Stimulated activated CD8-positive, alpha-beta memory T cell treated with anti-CD3 and anti-CD28 coated beads, Interleukin-7, amount 100 ng/mL, for 48 hours (primary cell): ENCODE results near the gene F11.
"Not testable (repeated sequence)": the region's sequence is repeated elsewhere in the genome, so short reads cannot be mapped to it uniquely, and the experiment has no call there.

Experiments used
- DNase-seq, 2 donors: peaks; one replicate each; pipeline ENCODE4 v3.0.0-alpha.2; 2020; ENCODE audit warnings: low read depth in 1 of 2; ENCODE audit errors: extremely low read depth in 1 of 2

F11 gene

GRCh38 chr4:186249785-186250754, 15.9 kb upstream of the F11 start:
- DNase-seq = no peak

GRCh38 chr4:186250760-186251159, 15.2 kb upstream of the F11 start:
- no peak for DNase-seq

- DNase-seq = no peak
Measured at GRCh38 chr4:186255122-186255521, 10.9 kb upstream of the F11 start.

DNA sequence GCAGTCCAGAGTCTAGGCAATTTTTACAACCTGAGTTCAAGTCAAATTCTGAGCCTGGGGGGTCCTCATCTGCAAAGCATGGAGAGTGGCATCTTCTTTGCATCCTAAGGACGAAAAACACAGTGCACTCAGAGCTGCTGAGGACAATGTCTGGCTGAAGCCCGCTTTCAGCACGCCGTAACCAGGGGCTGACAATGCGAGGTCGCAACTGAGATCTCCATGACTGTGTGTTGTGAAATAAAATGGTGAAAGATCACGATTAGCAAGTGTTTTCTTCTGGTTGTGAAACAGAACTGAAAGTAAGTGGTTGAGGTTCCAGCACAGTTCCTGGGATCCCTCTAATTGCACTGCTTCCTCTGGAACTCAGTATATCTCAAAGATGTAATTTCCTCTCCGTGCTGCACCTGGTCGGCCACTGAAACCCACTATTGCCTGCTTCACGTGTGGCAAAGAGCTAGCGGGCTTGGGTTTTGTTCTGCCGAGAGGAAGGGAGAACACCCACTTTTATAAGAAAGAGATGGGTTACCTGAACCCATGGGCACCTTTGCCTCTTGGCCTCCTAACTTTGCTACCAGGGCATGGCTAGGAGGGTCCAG, 7.7 kb upstream of the F11 start:
- no peak for DNase-seq

DNA sequence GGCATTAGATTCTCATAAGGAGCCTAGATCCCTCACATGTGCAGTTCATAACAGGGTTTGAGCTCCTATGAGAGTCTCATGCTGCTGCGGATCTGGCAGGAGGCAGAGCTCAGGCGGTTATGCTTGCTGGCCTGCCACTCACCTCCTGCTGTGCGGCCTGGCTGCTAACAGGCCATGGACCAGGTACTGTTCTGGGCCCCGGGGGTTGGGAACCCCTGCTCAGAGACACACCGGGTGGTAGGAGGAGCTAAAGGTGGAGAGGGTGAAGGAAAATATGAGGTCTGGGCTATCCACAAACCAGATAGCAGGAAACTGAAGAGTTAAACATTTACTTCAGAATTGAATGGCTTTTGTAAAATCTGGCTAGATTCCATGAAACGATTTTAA, 5.9 kb upstream of the F11 start:
- DNase-seq = no peak

GRCh38 chr4:186260504-186261448, 5.2 kb upstream of the F11 start:
- DNase-seq = no peak

DNA sequence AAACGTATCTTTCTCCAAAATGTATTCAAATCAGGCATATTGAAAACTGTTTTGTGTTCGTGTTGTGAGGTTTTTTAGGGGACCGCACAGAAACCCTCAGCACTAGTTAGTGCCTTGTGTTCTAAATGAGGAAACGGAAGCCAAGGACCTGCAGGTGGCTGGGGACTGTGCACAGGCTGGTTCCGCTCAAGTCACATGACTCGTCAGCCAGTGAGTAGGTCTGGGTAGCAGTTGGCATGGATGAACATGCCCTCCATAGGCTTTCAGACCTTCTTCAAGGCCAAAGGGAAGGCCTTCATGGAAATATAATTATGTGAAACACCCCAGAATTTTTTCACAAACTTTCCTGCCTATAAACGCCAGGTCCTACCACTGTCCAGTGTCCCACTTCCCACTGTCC, 1.3 kb upstream of the F11 start:
- DNase-seq = no peak

- DNase-seq = not testable (repeated sequence)
Measured at GRCh38 chr4:186265250-186265649, 739 bp upstream of the F11 start.

- no peak for DNase-seq
Measured at GRCh38 chr4:186266729-186267456, 904 bp downstream of the F11 start.

DNA sequence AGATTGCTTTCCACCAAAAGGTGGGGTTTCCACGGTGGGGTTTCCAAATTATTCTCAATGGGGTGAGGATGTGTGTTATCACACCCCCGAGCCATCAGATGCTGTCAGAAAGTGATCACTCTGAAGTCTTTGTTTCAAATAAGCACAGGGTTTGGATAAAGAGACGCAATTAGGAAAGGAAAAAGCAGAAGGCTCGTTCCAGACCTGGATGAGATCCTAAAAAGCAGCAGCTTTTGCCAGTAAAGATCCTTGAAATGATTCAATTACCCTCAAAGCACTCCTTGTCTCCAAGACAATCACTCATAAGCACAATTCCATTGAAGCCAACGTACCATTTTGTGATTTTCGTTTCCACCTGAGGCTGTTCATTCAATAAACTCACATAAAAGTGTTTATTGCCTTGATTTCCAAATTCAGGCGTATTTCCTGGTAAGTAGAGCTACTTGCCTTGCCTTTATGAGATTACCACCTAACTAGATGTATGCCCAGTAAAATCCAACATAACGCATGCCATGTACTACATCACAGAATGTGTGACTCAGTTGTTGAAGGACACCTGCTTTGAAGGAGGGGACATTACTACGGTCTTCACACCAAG, 5.2 kb downstream of the F11 start:
- no peak for DNase-seq

DNA sequence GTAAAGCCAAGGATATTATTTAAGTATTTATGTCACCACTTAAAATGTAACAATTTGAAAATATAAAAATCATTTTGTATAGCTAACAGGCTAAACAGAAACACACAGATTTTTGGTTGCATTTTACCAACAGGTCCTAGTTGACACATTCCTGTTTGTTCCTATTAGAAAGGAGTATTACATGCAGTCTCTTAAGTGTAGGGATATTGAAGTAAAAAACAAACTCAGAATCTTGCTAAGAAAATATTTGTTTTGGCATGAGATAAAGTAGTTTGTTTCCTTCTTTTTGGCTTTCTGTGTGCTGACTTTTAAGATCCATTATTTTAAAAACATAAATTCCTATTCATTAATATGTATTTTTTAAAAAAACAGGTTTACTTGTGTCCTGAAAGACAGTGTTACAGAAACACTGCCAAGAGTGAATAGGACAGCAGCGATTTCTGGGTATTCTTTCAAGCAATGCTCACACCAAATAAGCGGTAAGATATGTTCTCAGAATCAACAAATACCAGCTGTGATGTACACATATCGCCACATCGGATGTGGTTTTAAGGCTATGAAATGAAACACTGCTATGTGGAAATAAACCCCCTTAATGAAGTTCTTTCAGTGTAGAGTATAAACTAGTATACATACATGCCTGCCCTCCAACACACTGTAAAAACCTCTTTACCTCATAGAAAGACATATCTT, 6.9 kb downstream of the F11 start:
- no peak for DNase-seq

DNA sequence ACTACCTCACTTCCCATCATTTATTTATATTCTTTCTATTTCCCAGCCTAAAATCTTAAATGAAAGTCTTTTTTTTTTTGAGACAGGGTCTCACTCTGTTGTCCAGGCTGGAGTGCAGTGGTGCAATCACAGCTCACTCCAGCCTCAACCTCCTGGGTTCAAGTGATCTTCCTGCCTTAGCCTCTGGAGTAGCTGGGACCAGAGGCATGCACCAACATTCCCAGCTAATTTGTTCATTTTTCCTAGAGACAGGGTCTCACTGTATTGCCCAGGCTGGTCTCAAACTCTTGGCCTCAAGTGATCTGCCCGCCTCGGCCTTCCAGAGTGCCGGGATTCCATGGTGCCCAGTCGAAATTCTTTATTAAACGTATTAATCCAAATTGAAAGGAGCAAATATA, 7.4 kb downstream of the F11 start:
- not testable (repeated sequence) for DNase-seq

DNA sequence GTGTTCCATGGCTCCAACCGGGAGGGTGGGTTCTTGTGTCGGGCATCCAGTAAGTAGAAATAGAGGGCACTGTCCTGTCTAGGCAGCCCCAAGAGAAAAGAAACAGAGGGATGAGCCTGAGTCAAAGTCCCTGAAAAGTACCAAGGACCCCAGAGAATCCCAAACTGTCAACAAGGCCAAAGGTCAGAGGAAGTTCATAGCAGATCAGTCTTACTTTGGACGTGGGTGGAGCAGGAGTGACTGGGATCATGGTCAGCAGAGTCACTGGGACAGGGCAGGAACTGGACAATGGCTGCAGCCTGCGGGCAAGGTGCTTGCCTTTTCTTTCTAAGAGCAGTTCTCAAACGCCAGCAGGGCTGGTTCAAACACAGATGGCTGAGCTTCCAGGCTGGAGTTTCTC, 17.3 kb downstream of the F11 start:
- no peak for DNase-seq

DNA sequence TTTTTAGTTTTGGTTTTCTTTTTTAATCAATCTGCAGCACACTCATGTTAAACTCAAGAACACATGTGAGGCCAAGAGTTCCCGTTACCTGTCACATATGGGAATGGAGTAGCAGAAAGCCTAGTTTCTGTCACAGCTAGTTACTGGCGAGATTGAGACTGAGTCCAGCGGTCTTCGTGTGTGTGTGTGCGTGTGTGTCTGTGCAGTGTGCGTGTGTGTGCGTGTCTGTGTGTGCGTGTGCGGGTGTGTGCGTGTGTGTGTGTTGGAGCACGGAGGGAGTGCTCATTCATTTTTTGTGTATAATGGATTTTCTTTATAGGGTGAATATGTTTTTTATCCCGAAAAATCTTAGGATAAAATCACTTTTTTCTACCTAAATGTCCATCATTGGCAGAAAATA, 19.2 kb downstream of the F11 start:
- DNase-seq = no peak

GRCh38 chr4:186286581-186286980, 20.6 kb downstream of the F11 start:
- no peak for DNase-seq

DNA sequence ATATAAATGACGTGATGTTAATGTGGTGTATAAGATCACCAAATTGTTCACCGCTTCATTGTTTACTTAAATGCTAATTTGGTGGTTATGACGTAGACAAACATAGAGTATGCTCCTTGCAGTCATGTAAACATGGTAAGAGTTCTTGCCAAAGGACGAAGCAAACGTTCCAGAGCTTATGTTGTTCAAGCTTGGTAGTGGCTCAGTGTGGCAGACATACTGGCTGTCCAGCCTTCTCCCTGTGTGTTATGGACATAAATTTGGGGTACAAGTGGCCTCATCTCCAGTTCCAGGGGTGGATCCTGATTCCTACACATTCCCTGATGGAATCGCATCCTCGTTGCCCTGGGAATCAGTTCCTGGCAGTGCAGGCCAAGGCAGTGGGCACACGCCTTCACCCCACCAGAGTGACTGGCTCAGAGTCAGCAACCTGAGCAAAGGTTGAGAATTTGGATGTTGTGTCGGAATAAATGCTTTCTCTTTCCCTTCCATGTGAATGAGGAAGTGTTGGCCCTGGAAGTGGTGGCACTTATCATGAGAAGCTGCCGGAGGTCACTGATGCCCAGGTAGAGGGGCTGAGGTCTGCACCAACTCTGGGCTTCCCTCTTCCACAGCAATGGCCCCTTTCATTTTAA, 25.4 kb downstream of the F11 start:
- no peak for DNase-seq

DNA sequence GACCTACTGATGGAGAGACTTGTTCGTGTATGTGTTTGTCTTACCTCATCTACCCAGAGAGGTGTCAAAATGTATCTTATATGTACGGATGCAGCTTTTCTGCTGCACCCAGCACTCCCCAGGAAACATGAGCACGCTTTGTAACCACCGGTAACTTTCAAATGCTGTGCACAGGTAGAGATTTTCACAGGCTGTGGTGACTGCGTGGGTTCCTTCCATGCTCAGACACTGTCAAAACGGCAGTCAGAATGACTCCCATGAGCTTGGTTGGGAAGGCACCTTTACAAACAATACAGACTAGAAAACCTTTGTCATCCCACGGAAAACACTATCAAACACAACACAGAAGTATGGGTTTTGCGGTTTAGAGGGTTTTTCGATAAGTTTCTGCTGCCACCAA, 28.2 kb downstream of the F11 start:
- DNase-seq = no peak

DNA sequence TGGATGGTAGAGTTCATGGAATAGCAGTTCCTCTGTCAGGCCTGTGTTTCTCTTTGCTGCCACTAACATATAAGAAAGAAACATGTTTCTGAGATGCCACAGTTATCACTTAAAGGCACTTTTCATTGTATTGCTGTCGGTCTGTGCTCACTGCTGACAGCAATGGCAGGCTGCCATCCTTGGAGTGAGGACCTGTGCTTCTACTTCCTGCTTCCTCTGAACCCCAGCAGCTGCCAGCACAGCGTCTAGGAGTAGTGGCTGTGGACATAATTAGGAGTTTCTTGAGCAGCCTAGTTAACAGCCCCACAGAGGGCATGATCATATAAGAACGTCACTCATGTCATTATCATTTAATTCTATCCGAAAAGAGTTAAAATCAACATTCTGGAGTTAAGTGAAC, 30.5 kb downstream of the F11 start:
- no peak for DNase-seq

DNA sequence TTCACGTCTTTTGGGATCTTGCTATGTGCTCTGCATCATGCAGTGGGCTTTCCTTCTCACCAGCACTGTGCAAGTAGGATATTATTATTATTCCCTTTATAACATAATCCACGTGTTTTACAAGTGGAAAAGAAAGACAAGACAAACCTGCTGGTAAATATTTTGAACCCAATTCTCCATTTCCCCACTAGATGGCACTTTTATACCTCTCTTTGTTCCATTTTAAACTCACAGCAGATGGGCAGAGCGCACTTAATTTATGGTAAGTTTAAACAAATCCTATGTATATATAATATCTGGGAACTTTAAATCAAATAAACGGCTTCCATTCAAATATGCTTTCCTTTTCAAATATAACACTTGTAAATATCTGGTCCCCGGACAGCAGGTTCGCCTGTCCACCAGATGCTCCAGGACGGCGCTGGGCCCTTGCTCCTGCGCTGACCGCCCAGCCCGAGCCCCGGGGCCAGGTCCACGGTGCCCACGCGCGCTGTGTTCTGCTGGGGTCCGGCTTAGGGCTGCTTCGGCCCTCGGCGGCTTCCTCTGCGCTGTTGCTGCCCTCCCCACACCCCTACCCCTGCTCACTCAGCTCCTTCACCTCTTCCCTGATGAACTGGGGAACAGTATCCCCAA, 31.1 kb downstream of the F11 start:
- no peak for DNase-seq
